ENCODE measurements around the gene HMGA1.
A peak's percentile ranks its signal among the peaks of the same experiment; 100 is the strongest.

The HMGA1 gene

GRCh38 chr6:34207695-34208443 lies 28.8 kb upstream of the HMGA1 start:
- DNase-seq (ENCODE audit: low spot score in 2 of 2) (no peak), ATAC-seq (peak; percentile 96)
- Mint-ChIP-seq H3K27ac (peak overlapping the region; percentile 80), H3K36me3 (no peaks in the 10 kb centered on the region), H3K4me3 (peak overlapping the region; percentile 14), H3K9me3 (no peaks in the 10 kb centered on the region), H3K4me1 (peaks cover 31% of the 10 kb centered on the region)

GRCh38 chr6:34213772-34214171 lies 22.9 kb upstream of the HMGA1 start:
- no peak overlapping the region for H3K27ac Mint-ChIP-seq
- DNase-seq (ENCODE audit: low spot score in 2 of 2) = no peak
- ATAC-seq = no peak
- no peak overlapping the region for H3K4me3 Mint-ChIP-seq
- H3K36me3 Mint-ChIP-seq = no peaks in the 10 kb centered on the region
- H3K9me3 Mint-ChIP-seq = no peaks in the 10 kb centered on the region
- peaks cover 1% of the 10 kb centered on the region for H3K4me1 Mint-ChIP-seq

- ATAC-seq = no peak
- Mint-ChIP-seq H3K4me1 (peaks cover 4% of the 10 kb centered on the region), H3K36me3 (peaks cover 6% of the 10 kb centered on the region), H3K4me3 (no peak overlapping the region), H3K27ac (no peak overlapping the region), H3K9me3 (no peaks in the 10 kb centered on the region)
- no peak for DNase-seq (ENCODE audit: low spot score in 2 of 2)
Measured at GRCh38 chr6:34218691-34219090, 18.0 kb upstream of the HMGA1 start.

GRCh38 chr6:34223381-34223955 lies 13.2 kb upstream of the HMGA1 start:
- H3K36me3 Mint-ChIP-seq = peaks cover 6% of the 10 kb centered on the region
- peaks cover 8% of the 10 kb centered on the region for H3K4me1 Mint-ChIP-seq
- no peaks in the 10 kb centered on the region for H3K9me3 Mint-ChIP-seq
- H3K4me3 Mint-ChIP-seq = peak overlapping the region; percentile 43
- H3K27ac Mint-ChIP-seq = peak overlapping the region; percentile 50
- ATAC-seq (peak; percentile 32), DNase-seq (ENCODE audit: low spot score in 2 of 2) (no peak)

GRCh38 chr6:34223956-34224940 lies 12.4 kb upstream of the HMGA1 start:
- Mint-ChIP-seq H3K4me1 (peaks cover 8% of the 10 kb centered on the region), H3K36me3 (peaks cover 2% of the 10 kb centered on the region), H3K4me3 (peak overlapping the region; percentile 43), H3K9me3 (no peaks in the 10 kb centered on the region), H3K27ac (peak overlapping the region; percentile 50)
- ATAC-seq (peak; percentile 96), DNase-seq (ENCODE audit: low spot score in 2 of 2) (peak; percentile 88 to 91)

- Mint-ChIP-seq H3K4me3 (no peak overlapping the region), H3K9me3 (no peaks in the 10 kb centered on the region), H3K36me3 (no peaks in the 10 kb centered on the region), H3K27ac (no peak overlapping the region), H3K4me1 (peaks cover 8% of the 10 kb centered on the region)
- ATAC-seq = no peak
- no peak for DNase-seq (ENCODE audit: low spot score in 2 of 2)
Measured at GRCh38 chr6:34225551-34225950, 11.1 kb upstream of the HMGA1 start.

GRCh38 chr6:34226066-34226465 lies 10.6 kb upstream of the HMGA1 start:
- no peaks in the 10 kb centered on the region for H3K36me3 Mint-ChIP-seq
- DNase-seq (ENCODE audit: low spot score in 2 of 2) (no peak), ATAC-seq (no peak)
- H3K9me3 Mint-ChIP-seq = no peaks in the 10 kb centered on the region
- peaks cover 8% of the 10 kb centered on the region for H3K4me1 Mint-ChIP-seq
- no peak overlapping the region for H3K4me3 Mint-ChIP-seq
- H3K27ac Mint-ChIP-seq = no peak overlapping the region

GRCh38 chr6:34226731-34227586 lies 9.7 kb upstream of the HMGA1 start:
- ATAC-seq = no peak
- DNase-seq (ENCODE audit: low spot score in 2 of 2) = no peak
- H3K36me3 Mint-ChIP-seq = no peaks in the 10 kb centered on the region
- peaks cover 8% of the 10 kb centered on the region for H3K4me1 Mint-ChIP-seq
- H3K4me3 Mint-ChIP-seq = no peak overlapping the region
- no peak overlapping the region for H3K27ac Mint-ChIP-seq
- no peaks in the 10 kb centered on the region for H3K9me3 Mint-ChIP-seq

- H3K4me3 Mint-ChIP-seq = no peak overlapping the region
- H3K4me1 Mint-ChIP-seq = peaks cover 8% of the 10 kb centered on the region
- H3K27ac Mint-ChIP-seq = no peak overlapping the region
- ATAC-seq = no peak
- H3K9me3 Mint-ChIP-seq = no peaks in the 10 kb centered on the region
- no peaks in the 10 kb centered on the region for H3K36me3 Mint-ChIP-seq
- DNase-seq (ENCODE audit: low spot score in 2 of 2) = no peak
Measured at GRCh38 chr6:34227761-34228421, 8.8 kb upstream of the HMGA1 start.

- H3K4me1 Mint-ChIP-seq = peaks cover 8% of the 10 kb centered on the region
- DNase-seq (ENCODE audit: low spot score in 2 of 2) (no peak), ATAC-seq (no peak)
- no peak overlapping the region for H3K27ac Mint-ChIP-seq
- no peaks in the 10 kb centered on the region for H3K36me3 Mint-ChIP-seq
- H3K9me3 Mint-ChIP-seq = no peaks in the 10 kb centered on the region
- H3K4me3 Mint-ChIP-seq = no peak overlapping the region
Measured at GRCh38 chr6:34229877-34230276, 6.8 kb upstream of the HMGA1 start.

GRCh38 chr6:34230653-34231371 lies 5.9 kb upstream of the HMGA1 start:
- peaks cover under 1% of the 10 kb centered on the region for H3K36me3 Mint-ChIP-seq
- ATAC-seq = no peak
- no peak overlapping the region for H3K4me3 Mint-ChIP-seq
- H3K9me3 Mint-ChIP-seq = no peaks in the 10 kb centered on the region
- H3K4me1 Mint-ChIP-seq = peaks cover 11% of the 10 kb centered on the region
- no peak for DNase-seq (ENCODE audit: low spot score in 2 of 2)
- peak overlapping the region; percentile 63 for H3K27ac Mint-ChIP-seq

GRCh38 chr6:34231566-34232336 lies 4.9 kb upstream of the HMGA1 start:
- Mint-ChIP-seq H3K36me3 (peaks cover 10% of the 10 kb centered on the region), H3K4me1 (peaks cover 16% of the 10 kb centered on the region), H3K27ac (no peak overlapping the region), H3K4me3 (no peak overlapping the region), H3K9me3 (no peaks in the 10 kb centered on the region)
- DNase-seq (ENCODE audit: low spot score in 2 of 2) (no peak), ATAC-seq (no peak)

GRCh38 chr6:34232901-34233300 lies 3.8 kb upstream of the HMGA1 start:
- ATAC-seq (no peak), DNase-seq (ENCODE audit: low spot score in 2 of 2) (no peak)
- H3K36me3 Mint-ChIP-seq = peaks cover 15% of the 10 kb centered on the region
- H3K4me3 Mint-ChIP-seq = no peak overlapping the region
- no peaks in the 10 kb centered on the region for H3K9me3 Mint-ChIP-seq
- H3K27ac Mint-ChIP-seq = no peak overlapping the region
- peaks cover 16% of the 10 kb centered on the region for H3K4me1 Mint-ChIP-seq

Measured in stimulated activated effector memory CD8-positive, alpha-beta T cell treated with anti-CD3 and anti-CD28 coated beads, Interleukin-12 subunit alpha, Interleukin-12 subunit beta, amount 100 ng/mL, for 72 hours (primary cell).